ENCODE measurements around the gene EP300.

EP300 gene

DNA sequence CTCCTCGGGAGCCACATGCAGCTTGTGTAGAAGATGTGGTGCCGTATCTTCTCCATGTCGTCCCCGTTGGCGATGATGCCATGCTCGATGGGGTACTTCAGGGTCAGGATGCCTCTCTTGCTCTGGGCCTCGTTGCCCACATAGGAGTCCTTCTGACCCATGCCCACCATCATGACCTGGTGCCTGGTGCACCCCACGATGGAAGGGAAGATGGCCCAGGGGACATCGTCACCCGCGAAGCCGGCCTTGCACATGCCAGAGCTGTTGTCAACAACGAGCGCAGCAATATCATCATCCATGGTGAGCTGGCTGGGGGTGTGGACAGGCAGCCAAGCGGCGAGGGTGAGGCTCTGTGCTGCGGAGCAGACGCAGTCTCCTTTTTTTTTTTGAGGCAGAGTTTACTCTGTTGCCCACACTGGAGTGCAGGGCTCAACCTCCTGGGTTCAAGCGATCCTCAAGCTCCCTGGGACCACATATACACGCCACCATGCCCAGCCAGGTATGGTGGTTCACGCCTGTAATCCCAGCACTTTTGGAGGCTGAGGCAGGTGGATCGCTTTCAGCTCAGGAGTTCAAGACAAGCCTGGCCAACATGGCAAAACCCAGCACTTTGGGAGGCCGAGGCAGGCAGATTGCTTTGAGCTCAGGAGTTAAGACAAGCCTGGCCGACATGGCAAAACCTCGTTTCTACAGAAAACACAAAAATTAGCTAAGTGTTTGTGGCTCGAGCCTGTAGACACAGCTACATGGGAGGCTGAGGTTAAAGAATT is 17.3 kb upstream of the EP300 start:
- Histone ChIP-seq H3K9me3 (ENCODE audit: low read depth, low read length) (no peaks in the 10 kb centered on the region), H3K27ac (no peak overlapping the region), H3K4me3 (no peak overlapping the region), H3K36me3 (ENCODE audit: insufficient read depth, low read length) (no peaks in the 10 kb centered on the region), H3K9ac (ENCODE audit: insufficient read length) (no peak overlapping the region)
- no peak for TF ChIP-seq EZH2 (IDR thresholded peaks at IDR 0.05)
- no peak for TF ChIP-seq FOXP2 (optimal IDR thresholded peaks at IDR 0.05; ENCODE audit: control extremely low read depth, extremely low read length, insufficient read depth)
- no peak for TF ChIP-seq POLR2AphosphoS5 (IDR thresholded peaks at IDR 0.05; ENCODE audit: borderline replicate concordance, low read depth, low read length)
- no peak for DNase-seq (ENCODE audit: low read depth, low spot score)

DNA sequence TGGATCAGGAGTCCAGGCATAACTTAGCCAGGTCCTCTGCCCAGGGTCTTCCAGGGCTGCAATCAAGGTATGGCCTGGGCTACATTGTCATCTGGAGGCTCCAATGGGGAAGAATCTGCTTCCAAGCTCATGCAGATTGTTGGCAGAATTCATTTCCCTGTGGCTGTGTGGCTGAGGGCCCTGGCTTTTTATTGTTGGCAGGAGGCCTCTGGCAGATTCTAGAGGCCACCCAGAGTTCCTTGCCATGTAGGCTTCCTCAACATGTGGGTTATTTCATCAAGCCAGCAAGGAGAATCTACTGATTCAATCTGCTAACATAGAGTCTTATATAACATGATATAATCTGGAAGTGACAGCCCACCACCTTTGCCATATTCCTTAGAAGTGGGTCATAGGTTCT is 16.4 kb upstream of the EP300 start:
- TF ChIP-seq FOXP2 (optimal IDR thresholded peaks at IDR 0.05; ENCODE audit: control extremely low read depth, extremely low read length, insufficient read depth) (no peak), POLR2AphosphoS5 (IDR thresholded peaks at IDR 0.05; ENCODE audit: borderline replicate concordance, low read depth, low read length) (no peak), EZH2 (IDR thresholded peaks at IDR 0.05) (no peak)
- Histone ChIP-seq H3K9ac (ENCODE audit: insufficient read length) (no peak overlapping the region), H3K27ac (no peak overlapping the region), H3K36me3 (ENCODE audit: insufficient read depth, low read length) (no peaks in the 10 kb centered on the region), H3K9me3 (ENCODE audit: low read depth, low read length) (no peaks in the 10 kb centered on the region), H3K4me3 (no peak overlapping the region)
- no peak for DNase-seq (ENCODE audit: low read depth, low spot score)

DNA sequence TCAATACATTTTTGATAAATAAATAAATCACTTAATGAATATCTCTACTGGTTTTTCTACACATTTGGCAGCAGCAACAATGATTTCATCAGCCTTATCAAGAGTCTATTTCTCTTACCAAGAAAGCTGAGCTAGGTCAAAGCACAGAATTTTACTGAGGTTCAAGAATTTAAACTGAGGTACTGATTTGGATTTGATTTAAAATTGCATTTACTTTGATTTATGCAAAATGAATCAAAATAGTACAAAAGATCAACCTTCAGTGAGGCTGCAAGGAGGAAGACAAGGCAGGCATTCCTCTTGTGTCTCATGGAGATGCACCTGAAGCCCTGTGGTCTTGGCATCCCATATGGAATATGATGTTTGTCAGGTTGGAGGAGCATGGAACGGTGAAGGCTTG is 15.5 kb upstream of the EP300 start:
- no peak for DNase-seq (ENCODE audit: low read depth, low spot score)
- Histone ChIP-seq H3K36me3 (ENCODE audit: insufficient read depth, low read length) (no peaks in the 10 kb centered on the region), H3K9me3 (ENCODE audit: low read depth, low read length) (no peaks in the 10 kb centered on the region), H3K4me3 (no peak overlapping the region), H3K27ac (no peak overlapping the region), H3K9ac (ENCODE audit: insufficient read length) (no peak overlapping the region)
- no peak for TF ChIP-seq FOXP2 (optimal IDR thresholded peaks at IDR 0.05; ENCODE audit: control extremely low read depth, extremely low read length, insufficient read depth)
- TF ChIP-seq POLR2AphosphoS5 (IDR thresholded peaks at IDR 0.05; ENCODE audit: borderline replicate concordance, low read depth, low read length) = no peak
- TF ChIP-seq EZH2 (IDR thresholded peaks at IDR 0.05) = no peak

DNA sequence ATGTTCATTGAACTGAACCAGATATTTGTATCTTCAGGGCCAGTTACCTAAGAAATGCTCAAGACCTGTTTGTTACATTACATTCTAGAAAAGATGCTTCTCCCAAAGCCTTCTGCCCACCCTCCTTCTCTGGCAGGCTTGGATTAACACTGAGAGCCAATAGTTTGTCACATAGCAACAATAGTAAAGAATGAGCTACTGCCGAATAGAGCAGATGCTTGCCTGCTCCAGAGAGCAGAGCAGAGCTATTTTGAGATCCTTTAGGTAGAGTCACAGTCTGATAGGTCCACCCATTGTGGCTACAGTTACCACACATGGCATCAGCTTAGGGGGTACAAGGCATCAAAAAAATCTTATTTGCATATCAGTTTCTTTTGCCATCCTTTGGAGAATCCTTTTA is 13.5 kb upstream of the EP300 start:
- H3K9me3 ChIP-seq (ENCODE audit: low read depth, low read length) = no peaks in the 10 kb centered on the region
- no peak overlapping the region for H3K9ac ChIP-seq (ENCODE audit: insufficient read length)
- no peak for TF ChIP-seq FOXP2 (optimal IDR thresholded peaks at IDR 0.05; ENCODE audit: control extremely low read depth, extremely low read length, insufficient read depth)
- no peak for TF ChIP-seq POLR2AphosphoS5 (IDR thresholded peaks at IDR 0.05; ENCODE audit: borderline replicate concordance, low read depth, low read length)
- TF ChIP-seq EZH2 (IDR thresholded peaks at IDR 0.05) = no peak
- H3K4me3 ChIP-seq = no peak overlapping the region
- no peak overlapping the region for H3K27ac ChIP-seq
- no peaks in the 10 kb centered on the region for H3K36me3 ChIP-seq (ENCODE audit: insufficient read depth, low read length)
- DNase-seq (ENCODE audit: low read depth, low spot score) = no peak

DNA sequence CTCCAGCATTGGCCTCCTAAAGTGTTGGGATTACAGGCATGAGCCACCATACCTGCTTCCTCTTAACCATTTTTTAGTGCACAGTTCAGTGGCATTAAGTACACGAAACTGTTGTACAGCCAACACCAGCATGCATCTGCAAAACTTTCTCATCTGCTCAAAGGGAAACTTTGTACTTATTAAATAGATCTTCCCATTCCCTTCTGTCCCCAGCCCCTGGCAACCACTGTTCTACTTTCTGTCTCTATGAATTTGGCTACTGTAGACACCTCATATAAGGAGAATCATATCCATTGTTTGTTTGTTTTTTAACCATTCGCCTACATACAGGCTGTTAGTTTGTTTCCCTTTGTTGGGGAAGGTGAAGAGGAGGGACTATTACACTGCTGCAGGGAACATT is 6.5 kb upstream of the EP300 start:
- no peak overlapping the region for H3K9ac ChIP-seq (ENCODE audit: insufficient read length)
- DNase-seq (ENCODE audit: low read depth, low spot score) = no peak
- H3K36me3 ChIP-seq (ENCODE audit: insufficient read depth, low read length) = no peaks in the 10 kb centered on the region
- no peak overlapping the region for H3K4me3 ChIP-seq
- H3K9me3 ChIP-seq (ENCODE audit: low read depth, low read length) = no peaks in the 10 kb centered on the region
- no peak overlapping the region for H3K27ac ChIP-seq
- TF ChIP-seq POLR2AphosphoS5 (IDR thresholded peaks at IDR 0.05; ENCODE audit: borderline replicate concordance, low read depth, low read length) (no peak), FOXP2 (optimal IDR thresholded peaks at IDR 0.05; ENCODE audit: control extremely low read depth, extremely low read length, insufficient read depth) (no peak), EZH2 (IDR thresholded peaks at IDR 0.05) (no peak)

DNA sequence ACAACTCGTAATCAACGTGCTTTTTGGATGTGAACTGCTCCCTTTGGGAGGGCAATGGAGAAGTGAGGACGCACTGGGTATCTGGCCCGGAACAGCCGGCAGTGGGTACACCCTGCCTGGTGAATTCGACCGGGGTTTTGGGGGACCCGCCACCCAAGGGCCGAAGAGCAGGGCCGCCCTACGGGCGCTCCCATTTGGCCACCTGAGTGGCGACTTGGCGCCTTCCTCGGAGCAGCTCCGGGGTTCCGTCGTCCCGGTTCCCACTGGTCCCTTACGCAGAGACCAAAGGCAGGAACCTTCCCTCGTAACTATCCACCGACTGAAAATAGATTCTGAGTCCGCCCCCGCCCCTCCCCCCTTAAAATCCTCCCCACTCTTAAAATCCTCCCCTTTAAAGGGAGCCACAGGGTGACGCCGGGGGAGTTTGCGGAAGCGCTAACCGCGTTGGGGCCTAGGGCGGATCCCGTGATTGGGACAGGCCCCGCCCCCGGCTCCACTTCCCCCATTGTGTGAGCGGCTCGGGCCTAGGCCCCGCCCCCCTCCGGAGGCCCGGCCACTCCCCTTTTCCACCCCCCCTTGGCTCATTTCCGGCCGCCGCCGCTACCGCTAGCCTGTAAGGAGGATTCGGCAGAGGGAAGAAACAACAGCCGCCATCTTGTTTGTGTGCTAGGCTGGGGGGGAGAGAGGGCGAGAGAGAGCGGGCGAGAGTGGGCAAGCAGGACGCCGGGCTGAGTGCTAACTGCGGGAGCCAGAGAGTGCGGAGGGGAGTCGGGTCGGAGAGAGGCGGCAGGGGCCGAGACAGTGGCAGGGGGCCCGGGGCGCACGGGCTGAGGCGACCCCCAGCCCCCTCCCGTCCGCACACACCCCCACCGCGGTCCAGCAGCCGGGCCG is 1.0 kb upstream of the EP300 start:
- Histone ChIP-seq H3K9ac (ENCODE audit: insufficient read length) (peak overlapping the region; percentile 97), H3K36me3 (ENCODE audit: insufficient read depth, low read length) (peaks cover 5% of the 10 kb centered on the region; the same call in 1 of the 2 replicates), H3K4me3 (peak overlapping the region; percentile 99), H3K9me3 (ENCODE audit: low read depth, low read length) (no peaks in the 10 kb centered on the region), H3K27ac (peak overlapping the region; percentile 99)
- peak; percentile 93 for DNase-seq (ENCODE audit: low read depth, low spot score)
- peak; percentile 70 for TF ChIP-seq FOXP2 (optimal IDR thresholded peaks at IDR 0.05; ENCODE audit: control extremely low read depth, extremely low read length, insufficient read depth)
- peak; percentile 87 for TF ChIP-seq POLR2AphosphoS5 (IDR thresholded peaks at IDR 0.05; ENCODE audit: borderline replicate concordance, low read depth, low read length)
- TF ChIP-seq EZH2 (IDR thresholded peaks at IDR 0.05) = no peak

DNA sequence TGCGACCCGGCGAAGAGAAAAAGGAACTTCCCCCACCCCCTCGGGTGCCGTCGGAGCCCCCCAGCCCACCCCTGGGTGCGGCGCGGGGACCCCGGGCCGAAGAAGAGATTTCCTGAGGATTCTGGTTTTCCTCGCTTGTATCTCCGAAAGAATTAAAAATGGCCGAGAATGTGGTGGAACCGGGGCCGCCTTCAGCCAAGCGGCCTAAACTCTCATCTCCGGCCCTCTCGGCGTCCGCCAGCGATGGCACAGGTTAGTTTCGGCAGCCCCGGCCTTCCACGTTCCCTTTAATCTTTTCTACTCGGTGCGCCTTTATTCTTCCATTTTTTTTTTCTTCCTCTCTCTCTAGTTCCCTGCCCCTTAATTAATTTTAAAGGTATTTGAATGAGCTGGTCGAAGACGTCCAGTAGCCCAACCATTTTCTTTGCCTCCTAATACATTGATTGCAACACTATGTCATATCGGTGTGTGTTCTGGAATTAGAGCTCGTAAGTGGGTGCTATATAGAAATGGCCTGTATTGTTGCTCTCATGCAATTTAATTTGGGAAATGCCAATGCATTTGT is 537 bp downstream of the EP300 start:
- Histone ChIP-seq H3K36me3 (ENCODE audit: insufficient read depth, low read length) (peaks cover 5% of the 10 kb centered on the region; the same call in 1 of the 2 replicates), H3K4me3 (peak overlapping the region; percentile 99), H3K27ac (peak overlapping the region; percentile 99), H3K9me3 (ENCODE audit: low read depth, low read length) (no peaks in the 10 kb centered on the region), H3K9ac (ENCODE audit: insufficient read length) (peak overlapping the region; percentile 97)
- DNase-seq (ENCODE audit: low read depth, low spot score) = no peak
- no peak for TF ChIP-seq POLR2AphosphoS5 (IDR thresholded peaks at IDR 0.05; ENCODE audit: borderline replicate concordance, low read depth, low read length)
- TF ChIP-seq FOXP2 (optimal IDR thresholded peaks at IDR 0.05; ENCODE audit: control extremely low read depth, extremely low read length, insufficient read depth) = no peak
- TF ChIP-seq EZH2 (IDR thresholded peaks at IDR 0.05) = no peak

DNA sequence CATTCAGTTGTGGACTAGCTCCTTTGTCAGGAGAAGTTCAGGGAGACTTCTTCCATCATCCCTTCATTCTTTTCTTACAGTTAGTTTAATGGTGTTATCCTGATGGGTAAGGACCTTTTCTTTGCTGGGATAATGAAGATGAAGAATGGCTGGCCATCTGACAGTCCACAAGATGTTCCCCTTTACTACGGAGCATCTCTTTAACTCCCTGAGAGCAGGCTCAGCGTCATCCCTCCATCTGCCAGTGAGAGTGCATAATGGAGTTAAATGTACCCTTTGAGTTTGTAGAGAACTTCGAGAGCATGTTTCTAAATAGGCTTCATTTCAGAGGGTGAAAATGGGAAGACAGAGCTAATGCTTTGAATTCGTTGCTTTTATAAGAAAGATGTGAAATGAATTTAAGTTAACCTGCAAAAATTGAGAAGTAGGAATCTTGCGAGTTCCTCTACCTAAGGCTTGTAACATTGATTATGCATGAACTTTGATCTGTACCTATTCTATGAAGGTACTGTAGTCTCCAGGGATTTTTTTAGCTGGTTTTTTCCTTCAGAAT is 1.7 kb downstream of the EP300 start:
- Histone ChIP-seq H3K4me3 (peak overlapping the region; percentile 99), H3K9ac (ENCODE audit: insufficient read length) (peak overlapping the region; percentile 97), H3K36me3 (ENCODE audit: insufficient read depth, low read length) (peaks cover 10% of the 10 kb centered on the region), H3K9me3 (ENCODE audit: low read depth, low read length) (no peaks in the 10 kb centered on the region), H3K27ac (no peak overlapping the region; the same call in 1 of the 2 replicates)
- TF ChIP-seq FOXP2 (optimal IDR thresholded peaks at IDR 0.05; ENCODE audit: control extremely low read depth, extremely low read length, insufficient read depth) = no peak
- no peak for TF ChIP-seq POLR2AphosphoS5 (IDR thresholded peaks at IDR 0.05; ENCODE audit: borderline replicate concordance, low read depth, low read length)
- no peak for TF ChIP-seq EZH2 (IDR thresholded peaks at IDR 0.05)
- DNase-seq (ENCODE audit: low read depth, low spot score) = no peak

Data from SK-N-MC (cell line).